HepG2 (cell line): Measurements from ENCODE around the gene DOCK3. TPM values are rescaled to one million over a fixed set of nuclear protein-coding genes. Genes with fewer than 3 reads are reported as not detected.

Experiments
- ATAC-seq: fragments of 200-7000 bp; cut with Tn5 transposase; 3 replicates; pipeline ENCODE4 v1.9.1; 2020; ENCODE audit warnings: mild to moderate bottlenecking, moderate library complexity
- BruUV-seq: library from RNA; stranded (reverse); fragments of 400-500 nt; replicated peaks from 2 replicates; lab custom pipeline; 2021; lab: Mats Ljungman, UMichigan
- CTCF ChIA-PET: fragments of 300-600 bp; formaldehyde crosslinking; extraction: SDS; loops from one replicate; lab custom pipeline; 2021; ENCODE audit warnings: low total read pairs, inconsistent platforms, low intra/inter-chr PET ratio; lab: Yijun Ruan, JAX
- POLR2A ChIA-PET: fragments of 350-600 bp; sonication (Branson Sonifier 250); formaldehyde crosslinking; loops from one replicate; lab custom pipeline; 2020; ENCODE audit warnings: antibody characterized with exemption, inconsistent platforms; lab: Yijun Ruan, JAX
- DNase-seq: peaks from one replicate; pipeline ENCODE4 v3.0.0-alpha.2; 2015; ENCODE audit warnings: low spot score
- FAIRE-seq: peaks from 3 replicates; lab custom pipeline; 2011; peaks lifted over from hg19 to GRCh38; lab: Jason Lieb, UNC
- H2AFZ ChIP-seq: one replicate; pipeline ENCODE4 v1.6.1; 2011; ENCODE audit warnings: low read length, inconsistent platforms
- H3K27ac ChIP-seq: fragments of 300-600 bp; 3 replicates; pipeline ENCODE4 v1.8.0; 2011; ENCODE audit warnings: mixed run types, mild to moderate bottlenecking, mixed read lengths, low read length, inconsistent platforms; ENCODE audit not compliant: insufficient read depth; ENCODE audit errors: extremely low read length
- H3K27me3 ChIP-seq, 2 experiments: fragments of 200-600 bp in 1 of 2; 2 replicates in 1 of 2; 3 replicates in 1 of 2; pipeline versions ENCODE4 v1.6.0 to v1.8.0; 2011; ENCODE audit warnings: low read length in 2 of 2, mild to moderate bottlenecking in 2 of 2, moderate library complexity in 2 of 2, inconsistent platforms in 1 of 2; ENCODE audit not compliant: insufficient read depth in 2 of 2, control insufficient read depth in 1 of 2
- H3K36me3 ChIP-seq, 2 experiments: fragments of 200-600 bp in 1 of 2; replicated peaks in 1 of 2; 2 replicates in 1 of 2; 3 replicates in 1 of 2; pipeline versions ENCODE4 v1.5.1 to v1.8.0; 2011; ENCODE audit warnings: low read length in 2 of 2, inconsistent platforms in 1 of 2; ENCODE audit not compliant: insufficient read depth in 2 of 2, control insufficient read depth in 1 of 2
- H3K4me1 ChIP-seq: 2 replicates; pipeline ENCODE4 v1.5.1; 2012; ENCODE audit warnings: low read length, inconsistent platforms; ENCODE audit not compliant: insufficient read depth
- H3K4me2 ChIP-seq: 2 replicates; pipeline ENCODE4 v1.6.0; 2011; ENCODE audit warnings: low read depth, low read length, inconsistent platforms
- H3K4me3 ChIP-seq, 3 experiments: fragments of 200-600 bp in 1 of 3; sonication (generic), shearing (Covaris generic) in 1 of 3; replicated peaks in 1 of 3; 2 replicates each; pipeline ENCODE4 v1.5.1; 2011 to 2016; ENCODE audit warnings: low read length in 3 of 3, inconsistent platforms in 2 of 3, low read depth in 2 of 3, mild to moderate bottlenecking in 2 of 3, control low read depth in 1 of 3, mixed read lengths in 1 of 3; ENCODE audit not compliant: insufficient read depth in 1 of 3
- H3K79me2 ChIP-seq: one replicate; pipeline ENCODE4 v1.6.1; 2011; ENCODE audit warnings: low read length, inconsistent platforms; ENCODE audit not compliant: insufficient read depth
- H3K9ac ChIP-seq: 2 replicates; pipeline ENCODE4 v1.6.0; 2011; ENCODE audit warnings: mild to moderate bottlenecking, low read depth, low read length, inconsistent platforms; ENCODE audit not compliant: insufficient read depth
- H3K9me3 ChIP-seq: 2 replicates; pipeline ENCODE4 v1.5.1; 2012; ENCODE audit warnings: mild to moderate bottlenecking, low read length
- H4K20me1 ChIP-seq: 2 replicates; pipeline ENCODE4 v1.6.0; 2011; ENCODE audit warnings: inconsistent platforms, mild to moderate bottlenecking, low read length, moderate library complexity; ENCODE audit not compliant: insufficient read depth
- ADNP ChIP-seq: sonication (generic); formaldehyde crosslinking; IDR thresholded peaks from 2 replicates; pipeline ENCODE4 v1.4.0; 2020; ENCODE audit warnings: missing genetic modification reagents
- CREB1 ChIP-seq, 2 experiments: fragments of 450-650 bp in 1 of 2; IDR thresholded peaks; 2 replicates each; pipeline ENCODE4 v1.6.1; 2016 to 2017; ENCODE audit warnings: control low read depth in 1 of 2, mild to moderate bottlenecking in 1 of 2, missing compliant biosample characterization in 1 of 2, missing genetic modification characterization in 1 of 2
- CREM ChIP-seq, 2 experiments: sonication (generic) in 1 of 2; formaldehyde crosslinking in 1 of 2; IDR thresholded peaks; 2 replicates each; pipeline versions ENCODE4 v1.4.0 to v1.6.1; 2016 to 2020; ENCODE audit warnings: antibody characterized with exemption in 1 of 2, mild to moderate bottlenecking in 1 of 2, missing genetic modification reagents in 1 of 2
- HDAC2 ChIP-seq: sonication (generic); formaldehyde crosslinking; IDR thresholded peaks from 2 replicates; pipeline ENCODE4 v1.4.0; 2020; ENCODE audit warnings: missing genetic modification reagents
- HOXA3 ChIP-seq: sonication (generic); formaldehyde crosslinking; IDR thresholded peaks from 2 replicates; pipeline ENCODE4 v1.5.0; 2020; ENCODE audit warnings: missing genetic modification reagents
- HOXA5 ChIP-seq: sonication (generic); formaldehyde crosslinking; IDR thresholded peaks from 2 replicates; pipeline ENCODE4 v1.4.0; 2020; ENCODE audit warnings: missing genetic modification reagents
- KLF9 ChIP-seq: IDR thresholded peaks from 2 replicates; pipeline ENCODE4 v1.6.1; 2016; ENCODE audit warnings: low read depth
- PHF8 ChIP-seq: sonication (generic); formaldehyde crosslinking; IDR thresholded peaks from 2 replicates; pipeline ENCODE4 v1.5.0; 2020; ENCODE audit warnings: missing genetic modification reagents
- STAG1 ChIP-seq: sonication (generic); formaldehyde crosslinking; IDR thresholded peaks from 2 replicates; pipeline ENCODE4 v1.4.0; 2020; ENCODE audit warnings: missing genetic modification reagents
- TAF1 ChIP-seq: sonication (generic); formaldehyde crosslinking; IDR thresholded peaks from 2 replicates; pipeline ENCODE4 v1.4.0; 2020; ENCODE audit warnings: missing genetic modification reagents
- TEAD2 ChIP-seq: sonication (generic); formaldehyde crosslinking; IDR thresholded peaks from 2 replicates; pipeline ENCODE4 v1.9.0; 2021; ENCODE audit warnings: missing genetic modification reagents
- YY1 ChIP-seq: IDR thresholded peaks from 2 replicates; pipeline ENCODE4 v1.6.1; 2011; ENCODE audit warnings: low read length, low read depth, moderate library complexity, mild to moderate bottlenecking; ENCODE audit not compliant: insufficient read depth, insufficient replicate concordance
- ZFP62 ChIP-seq: sonication (generic); formaldehyde crosslinking; IDR thresholded peaks from 2 replicates; pipeline ENCODE4 v1.4.0; 2020; ENCODE audit warnings: missing genetic modification reagents
- ZNF577 ChIP-seq: sonication (generic); formaldehyde crosslinking; IDR thresholded peaks from 2 replicates; pipeline ENCODE4 v1.4.0; 2020; ENCODE audit warnings: mild to moderate bottlenecking, low read depth, missing genetic modification reagents, borderline replicate concordance
- ZSCAN25 ChIP-seq: sonication (generic); formaldehyde crosslinking; IDR thresholded peaks from 2 replicates; pipeline ENCODE4 v1.8.0; 2022; ENCODE audit warnings: mild to moderate bottlenecking, missing genetic modification reagents
- WGBS: methylation state at CpG from one replicate; pipeline ENCODE4 v1.1.6; 2017; ENCODE audit warnings: low lambda C conversion rate; 5-methylcytosine and 5-hydroxymethylcytosine counted together
- in situ Hi-C: cut with HindIII; loops from 2 replicates; pipeline ENCODE4 v1.10.0; 2017; ENCODE audit warnings: low pct_unique_long_range_greater_than_20kb; ENCODE audit not compliant: extremely low pct_ligation_motif_present
- intact Hi-C: fragments of 100-400 bp; cut with micrococcal nuclease; formaldehyde crosslinking; loops from one replicate; pipeline ENCODE4 v1.10.0; 2022; ENCODE audit not compliant: unreplicated experiment
- polyA plus RNA-seq, 8 experiments: library from polyadenylated mRNA; depleted of rRNA in 3 of 8; stranded (reverse) in 7 of 8; unstranded in 1 of 8; fragments of >200 nt; fragmentation: Illumina TruSeq in 4 of 8; extraction: Trizol in 4 of 8; gene quantifications; 2 replicates each; pipeline versions ENCODE4 v1.2.1 to v1.2.3, GENCODE V29; 2011 to 2016; ENCODE audit warnings: low read depth in 4 of 8, missing spikeins in 1 of 8, mixed read lengths in 1 of 8; ENCODE audit not compliant: insufficient read depth in 1 of 8
- total RNA-seq, 5 experiments: library from RNA; depleted of rRNA; stranded (reverse); fragments of >200 nt; fragmentation: Illumina TruSeq; extraction: Trizol; gene quantifications; 2 replicates each; pipeline ENCODE4 v1.2.3, GENCODE V29; 2016; ENCODE audit warnings: low read depth in 1 of 5
- TF ChIP-seq, protein P1 (sequence below): sonication (generic); formaldehyde crosslinking; IDR thresholded peaks from 2 replicates; pipeline ENCODE4 v1.5.0; 2020; ENCODE audit warnings: mild to moderate bottlenecking, missing genetic modification reagents
- TF ChIP-seq, protein P2 (sequence below): sonication (generic); formaldehyde crosslinking; IDR thresholded peaks from 2 replicates; pipeline ENCODE4 v1.4.0; 2020; ENCODE audit warnings: missing genetic modification reagents, borderline replicate concordance
- TF ChIP-seq, protein P3 (sequence below): sonication (generic); formaldehyde crosslinking; IDR thresholded peaks from 2 replicates; pipeline ENCODE4 v1.4.0; 2020; ENCODE audit warnings: missing genetic modification reagents, mild to moderate bottlenecking, borderline replicate concordance

The DOCK3 gene
- total and polyA plus RNA-seq, 2 of the 13 experiments (the other 11 are each of a cell fraction or from before 2014, with no cell fraction given): not detected

DNA sequence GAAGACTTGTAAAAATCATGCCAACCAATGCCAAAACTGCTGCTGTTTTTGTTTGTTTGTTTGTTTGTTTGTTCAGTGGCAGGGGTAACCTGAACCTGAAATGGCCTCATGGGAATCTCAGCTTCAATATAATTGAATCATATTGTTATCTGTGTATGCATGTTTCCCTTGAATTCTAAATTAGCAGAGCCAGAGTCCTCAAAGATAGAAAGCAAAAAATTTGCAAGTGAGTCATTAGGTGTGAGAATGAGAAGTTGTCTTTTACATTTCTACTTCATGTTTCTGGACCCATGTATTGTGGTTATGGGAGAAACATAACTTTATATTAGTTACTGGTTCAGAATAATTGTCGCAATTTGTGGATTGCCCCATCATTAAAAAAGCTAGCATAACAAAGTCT, 249.2 kb downstream of the DOCK3 start:
- no peaks in the 10 kb centered on the region for H3K36me3 ChIP-seq
- H3K79me2 ChIP-seq: no peaks in the 10 kb centered on the region
- no peak overlapping the region for H3K9ac ChIP-seq
- no peaks in the 10 kb centered on the region for H3K4me1 ChIP-seq
- WGBS: 5% methylated on average over 1 of the region's 1 CpG
- in situ Hi-C loops (no loop called here), intact Hi-C loops (no loop called here)
- no peak overlapping the region for H2AFZ ChIP-seq
- H4K20me1 ChIP-seq: no peaks in the 10 kb centered on the region
- H3K27ac ChIP-seq: no peak overlapping the region
- CTCF ChIA-PET: no interaction called here
- no peaks in the 10 kb centered on the region for H3K9me3 ChIP-seq
- H3K27me3 ChIP-seq: no peaks in the 10 kb centered on the region; a peak in 1 of 5 replicates
- no peak overlapping the region for H3K4me3 ChIP-seq
- no peak overlapping the region for H3K4me2 ChIP-seq
- no peak for FAIRE-seq
- POLR2A ChIA-PET: no interaction called here
- TF ChIP-seq CREB1 (IDR thresholded peaks at IDR 0.05) (no peak), CREB1 (CRISPR knock-in tag; IDR thresholded peaks at IDR 0.05) (no peak), HOXA3 (CRISPR knock-in tag) (no peak), ZSCAN25 (CRISPR knock-in tag) (no peak), KLF9 (CRISPR knock-in tag) (no peak), CREM (IDR thresholded peaks at IDR 0.05) (no peak), CREM (CRISPR knock-in tag; IDR thresholded peaks at IDR 0.05) (no peak), YY1 (no peak), ADNP (CRISPR knock-in tag) (no peak), HOXA5 (CRISPR knock-in tag) (no peak), ZNF577 (CRISPR knock-in tag) (no peak), TEAD2 (no peak), HDAC2 (no peak), TAF1 (CRISPR knock-in tag) (no peak), PHF8 (CRISPR knock-in tag) (no peak), ZFP62 (CRISPR knock-in tag) (no peak), STAG1 (CRISPR knock-in tag) (no peak)
- TF ChIP-seq, protein P1, sequence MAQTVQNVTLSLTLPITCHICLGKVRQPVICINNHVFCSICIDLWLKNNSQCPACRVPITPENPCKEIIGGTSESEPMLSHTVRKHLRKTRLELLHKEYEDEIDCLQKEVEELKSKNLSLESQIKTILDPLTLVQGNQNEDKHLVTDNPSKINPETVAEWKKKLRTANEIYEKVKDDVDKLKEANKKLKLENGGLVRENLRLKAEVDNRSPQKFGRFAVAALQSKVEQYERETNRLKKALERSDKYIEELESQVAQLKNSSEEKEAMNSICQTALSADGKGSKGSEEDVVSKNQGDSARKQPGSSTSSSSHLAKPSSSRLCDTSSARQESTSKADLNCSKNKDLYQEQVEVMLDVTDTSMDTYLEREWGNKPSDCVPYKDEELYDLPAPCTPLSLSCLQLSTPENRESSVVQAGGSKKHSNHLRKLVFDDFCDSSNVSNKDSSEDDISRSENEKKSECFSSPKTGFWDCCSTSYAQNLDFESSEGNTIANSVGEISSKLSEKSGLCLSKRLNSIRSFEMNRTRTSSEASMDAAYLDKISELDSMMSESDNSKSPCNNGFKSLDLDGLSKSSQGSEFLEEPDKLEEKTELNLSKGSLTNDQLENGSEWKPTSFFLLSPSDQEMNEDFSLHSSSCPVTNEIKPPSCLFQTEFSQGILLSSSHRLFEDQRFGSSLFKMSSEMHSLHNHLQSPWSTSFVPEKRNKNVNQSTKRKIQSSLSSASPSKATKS (CRISPR knock-in tag): no peak
- TF ChIP-seq, protein P2, sequence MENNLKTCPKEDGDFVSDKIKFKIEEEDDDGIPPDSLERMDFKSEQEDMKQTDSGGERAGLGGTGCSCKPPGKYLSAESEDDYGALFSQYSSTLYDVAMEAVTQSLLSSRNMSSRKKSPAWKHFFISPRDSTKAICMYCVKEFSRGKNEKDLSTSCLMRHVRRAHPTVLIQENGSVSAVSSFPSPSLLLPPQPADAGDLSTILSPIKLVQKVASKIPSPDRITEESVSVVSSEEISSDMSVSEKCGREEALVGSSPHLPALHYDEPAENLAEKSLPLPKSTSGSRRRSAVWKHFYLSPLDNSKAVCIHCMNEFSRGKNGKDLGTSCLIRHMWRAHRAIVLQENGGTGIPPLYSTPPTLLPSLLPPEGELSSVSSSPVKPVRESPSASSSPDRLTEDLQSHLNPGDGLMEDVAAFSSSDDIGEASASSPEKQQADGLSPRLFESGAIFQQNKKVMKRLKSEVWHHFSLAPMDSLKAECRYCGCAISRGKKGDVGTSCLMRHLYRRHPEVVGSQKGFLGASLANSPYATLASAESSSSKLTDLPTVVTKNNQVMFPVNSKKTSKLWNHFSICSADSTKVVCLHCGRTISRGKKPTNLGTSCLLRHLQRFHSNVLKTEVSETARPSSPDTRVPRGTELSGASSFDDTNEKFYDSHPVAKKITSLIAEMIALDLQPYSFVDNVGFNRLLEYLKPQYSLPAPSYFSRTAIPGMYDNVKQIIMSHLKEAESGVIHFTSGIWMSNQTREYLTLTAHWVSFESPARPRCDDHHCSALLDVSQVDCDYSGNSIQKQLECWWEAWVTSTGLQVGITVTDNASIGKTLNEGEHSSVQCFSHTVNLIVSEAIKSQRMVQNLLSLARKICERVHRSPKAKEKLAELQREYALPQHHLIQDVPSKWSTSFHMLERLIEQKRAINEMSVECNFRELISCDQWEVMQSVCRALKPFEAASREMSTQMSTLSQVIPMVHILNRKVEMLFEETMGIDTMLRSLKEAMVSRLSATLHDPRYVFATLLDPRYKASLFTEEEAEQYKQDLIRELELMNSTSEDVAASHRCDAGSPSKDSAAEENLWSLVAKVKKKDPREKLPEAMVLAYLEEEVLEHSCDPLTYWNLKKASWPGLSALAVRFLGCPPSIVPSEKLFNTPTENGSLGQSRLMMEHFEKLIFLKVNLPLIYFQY: no peak
- TF ChIP-seq, protein P3, sequence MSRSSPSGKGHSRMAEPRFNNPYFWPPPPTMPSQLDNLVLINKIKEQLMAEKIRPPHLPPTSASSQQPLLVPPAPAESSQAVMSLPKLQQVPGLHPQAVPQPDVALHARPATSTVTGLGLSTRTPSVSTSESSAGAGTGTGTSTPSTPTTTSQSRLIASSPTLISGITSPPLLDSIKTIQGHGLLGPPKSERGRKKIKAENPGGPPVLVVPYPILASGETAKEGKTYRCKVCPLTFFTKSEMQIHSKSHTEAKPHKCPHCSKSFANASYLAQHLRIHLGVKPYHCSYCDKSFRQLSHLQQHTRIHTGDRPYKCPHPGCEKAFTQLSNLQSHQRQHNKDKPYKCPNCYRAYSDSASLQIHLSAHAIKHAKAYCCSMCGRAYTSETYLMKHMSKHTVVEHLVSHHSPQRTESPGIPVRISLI: no peak
- BruUV-seq: no TSS peak
- DNase-seq: no peak
- no peak for ATAC-seq
